GOT3 (cell line): ENCODE measurements around the gene IL5RA.

ENCODE experiments used
- DNase-seq: peaks from one replicate; lab custom pipeline; 2025; ENCODE audit warnings: mixed read lengths; lab: John Stamatoyannopoulos, UW

The IL5RA gene

GRCh38 chr3:3110299-3110630 is at the start of gene IL5RA:
IL5RA (minus strand) TSS chr3:3110374; CDS start chr3:3104984, 5,390 bp downstream.
- DNase-seq = no peak

GRCh38 chr3:3157484-3157883 is 47.3 kb upstream of the IL5RA start:
- DNase-seq = no peak

- DNase-seq = no peak
Measured at GRCh38 chr3:3154879-3155610, 44.9 kb upstream of the IL5RA start.

GRCh38 chr3:3151513-3151912 is 41.3 kb upstream of the IL5RA start:
- no peak for DNase-seq

- no peak for DNase-seq
Measured at GRCh38 chr3:3149560-3149959, 39.4 kb upstream of the IL5RA start.

DNA sequence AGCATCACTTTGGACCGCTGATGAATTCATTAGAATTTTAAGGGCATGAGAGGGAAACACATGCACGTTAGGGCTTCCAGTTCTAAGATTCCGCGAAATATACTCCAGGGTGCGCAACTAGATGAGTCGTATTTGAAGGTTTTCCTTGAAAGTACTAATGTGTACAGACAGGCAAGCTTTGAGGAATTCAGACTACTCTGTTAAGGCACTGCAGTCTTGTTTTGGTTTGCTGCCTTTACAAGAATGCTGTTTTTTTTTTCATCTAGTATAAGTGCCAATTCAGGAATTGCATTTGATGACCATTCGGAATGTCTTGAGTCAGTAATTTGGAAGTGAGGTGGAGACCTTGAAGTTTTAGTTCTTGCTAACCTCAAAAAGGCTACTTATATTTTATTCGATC is 35.7 kb upstream of the IL5RA start:
- no peak for DNase-seq

- no peak for DNase-seq
Measured at GRCh38 chr3:3141939-3142338, 31.8 kb upstream of the IL5RA start.

DNA sequence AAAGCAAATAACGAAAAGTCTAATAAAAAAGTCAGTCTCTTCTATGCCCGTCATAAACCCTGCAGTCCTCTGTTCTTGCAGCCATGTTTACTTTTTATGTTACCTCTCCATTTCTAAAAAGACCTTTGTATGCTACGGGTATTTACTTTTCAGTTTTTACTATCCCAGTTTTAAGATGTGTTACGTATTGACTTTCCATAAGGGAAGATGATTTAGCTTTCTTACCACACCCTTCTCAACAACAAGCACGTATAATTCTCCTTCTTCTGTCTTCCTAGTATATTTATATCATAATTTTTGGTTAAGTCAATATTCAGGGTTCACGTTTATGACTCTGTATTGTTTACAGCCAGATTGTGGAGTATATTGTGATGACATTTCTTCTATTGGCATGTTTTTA is 27.4 kb upstream of the IL5RA start:
- no peak for DNase-seq

DNA sequence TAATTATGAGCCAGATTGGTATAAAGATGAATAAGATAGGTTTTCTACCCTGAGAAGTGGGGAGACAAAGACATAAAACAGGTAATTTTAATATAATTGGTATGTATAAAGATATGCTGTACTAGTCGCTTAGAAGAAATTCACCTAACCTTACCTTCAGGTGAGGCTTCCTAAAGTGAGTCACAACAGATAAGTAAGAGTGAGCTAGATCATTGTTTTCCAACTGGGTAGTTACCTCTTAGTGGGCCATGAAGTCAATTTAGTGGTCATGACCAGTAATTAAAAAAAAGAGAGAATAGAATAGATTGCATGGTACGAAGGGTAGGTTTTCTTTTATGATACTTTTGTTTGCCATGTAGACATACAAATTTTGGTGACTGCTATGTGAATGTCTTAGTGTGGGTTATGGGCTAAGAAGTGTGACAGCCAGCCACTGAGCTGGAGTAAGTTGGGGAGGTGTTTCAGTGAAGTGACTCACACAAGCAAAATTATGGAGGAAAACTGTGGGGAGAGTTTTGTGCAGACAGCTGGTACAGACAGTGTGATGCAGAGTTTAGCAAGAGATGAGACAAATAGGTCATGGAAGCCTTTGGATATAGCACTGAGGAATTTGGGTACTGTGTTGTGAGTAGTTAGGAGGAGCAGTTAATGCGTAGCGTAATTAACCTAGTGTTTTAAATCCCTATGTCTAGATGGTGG is 24.7 kb upstream of the IL5RA start:
- no peak for DNase-seq

- DNase-seq = no peak
Measured at GRCh38 chr3:3133500-3133899, 23.3 kb upstream of the IL5RA start.

DNA sequence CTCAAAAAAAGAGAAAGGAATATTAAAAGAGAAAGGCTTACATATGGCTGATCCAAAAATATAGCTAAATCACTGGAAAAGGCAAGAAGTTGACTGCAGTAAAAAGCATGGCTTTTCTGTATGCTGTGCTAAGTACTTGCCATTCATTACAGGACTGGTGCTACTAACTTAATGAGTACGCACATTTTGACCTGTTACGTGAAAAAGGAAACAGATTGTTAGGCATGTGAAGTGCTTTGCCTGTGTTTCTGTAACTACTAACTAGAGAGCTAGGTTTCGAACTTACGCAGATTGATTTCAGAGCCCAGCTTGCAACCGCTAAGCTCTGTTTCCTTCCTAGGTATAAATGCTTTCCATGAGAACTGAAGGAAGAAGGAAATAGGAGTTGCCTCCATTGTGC is 19.4 kb upstream of the IL5RA start:
- DNase-seq = no peak

- no peak for DNase-seq
Measured at GRCh38 chr3:3127432-3128010, 17.3 kb upstream of the IL5RA start.

GRCh38 chr3:3126477-3127431 is 16.6 kb upstream of the IL5RA start, which contains the start of gene TRNT1:
TRNT1 (plus strand) TSS chr3:3126940; CDS start chr3:3129041, 2,101 bp downstream.
- peak; percentile 78 for DNase-seq

- DNase-seq = no peak
Measured at GRCh38 chr3:3125977-3126376, 15.8 kb upstream of the IL5RA start.

- DNase-seq = no peak
Measured at GRCh38 chr3:3119393-3119851, 9.2 kb upstream of the IL5RA start.

- no peak for DNase-seq
Measured at GRCh38 chr3:3117651-3118050, 7.5 kb upstream of the IL5RA start.

DNA sequence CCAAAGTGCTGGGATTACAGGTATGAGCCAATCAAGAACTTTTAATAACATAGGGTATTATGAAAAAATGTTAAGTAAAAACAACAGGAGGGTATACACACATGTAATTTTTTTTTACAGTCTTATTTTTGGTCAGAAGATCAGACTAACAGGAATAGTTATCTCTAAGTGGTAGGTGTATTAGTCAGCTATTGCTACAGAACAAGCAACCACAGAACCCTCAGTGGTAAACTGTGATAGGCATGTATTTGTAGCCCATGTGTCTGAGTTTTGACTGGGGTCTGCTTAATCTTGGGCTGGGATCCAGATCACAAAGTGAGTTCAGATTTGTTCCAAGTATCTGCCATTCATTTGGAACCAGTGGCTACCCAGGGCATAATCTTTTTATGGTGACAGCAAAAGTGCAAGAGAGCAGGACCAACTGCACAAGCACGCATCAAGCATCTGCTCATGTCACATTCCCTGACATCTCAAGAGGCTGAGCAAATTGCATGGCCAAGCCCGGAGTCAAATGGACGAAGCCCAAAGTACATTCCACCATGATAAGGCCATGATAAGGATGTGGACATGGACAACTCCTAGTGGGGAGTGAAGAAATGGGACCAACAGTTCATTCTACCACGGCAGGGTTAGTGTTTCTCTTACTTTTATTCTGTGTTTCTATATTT is 3.0 kb upstream of the IL5RA start:
- no peak for DNase-seq

DNA sequence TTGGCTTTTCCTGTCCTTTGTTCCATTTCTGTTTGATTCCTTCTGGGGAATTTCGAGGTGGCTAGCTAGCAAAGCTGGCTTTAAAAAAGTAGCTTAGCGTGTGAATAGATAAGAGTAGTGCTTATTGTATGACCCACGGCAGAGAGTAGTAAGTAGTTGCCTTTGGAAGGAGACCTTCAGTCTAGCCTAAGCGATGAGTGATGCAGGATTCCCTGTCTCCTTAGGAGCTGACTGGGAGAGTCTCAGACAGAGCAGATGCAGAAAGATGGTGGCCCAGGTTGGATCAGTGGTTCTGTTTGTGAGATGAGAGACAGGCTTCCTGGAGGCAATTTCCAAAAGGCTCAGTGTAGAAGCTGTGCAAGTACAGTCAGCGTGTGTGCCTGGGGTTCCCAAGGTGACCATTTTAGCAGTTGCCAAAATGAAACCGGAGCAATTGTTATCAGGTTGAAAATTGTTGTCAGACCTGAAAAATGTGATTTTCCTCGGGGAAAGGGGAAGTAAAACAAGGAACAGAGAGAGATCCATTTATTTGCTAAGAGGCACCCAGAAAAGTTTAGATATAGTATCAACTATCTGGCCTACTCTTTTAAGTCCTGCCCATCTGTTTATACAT is 681 bp upstream of the IL5RA start:
- no peak for DNase-seq

DNA sequence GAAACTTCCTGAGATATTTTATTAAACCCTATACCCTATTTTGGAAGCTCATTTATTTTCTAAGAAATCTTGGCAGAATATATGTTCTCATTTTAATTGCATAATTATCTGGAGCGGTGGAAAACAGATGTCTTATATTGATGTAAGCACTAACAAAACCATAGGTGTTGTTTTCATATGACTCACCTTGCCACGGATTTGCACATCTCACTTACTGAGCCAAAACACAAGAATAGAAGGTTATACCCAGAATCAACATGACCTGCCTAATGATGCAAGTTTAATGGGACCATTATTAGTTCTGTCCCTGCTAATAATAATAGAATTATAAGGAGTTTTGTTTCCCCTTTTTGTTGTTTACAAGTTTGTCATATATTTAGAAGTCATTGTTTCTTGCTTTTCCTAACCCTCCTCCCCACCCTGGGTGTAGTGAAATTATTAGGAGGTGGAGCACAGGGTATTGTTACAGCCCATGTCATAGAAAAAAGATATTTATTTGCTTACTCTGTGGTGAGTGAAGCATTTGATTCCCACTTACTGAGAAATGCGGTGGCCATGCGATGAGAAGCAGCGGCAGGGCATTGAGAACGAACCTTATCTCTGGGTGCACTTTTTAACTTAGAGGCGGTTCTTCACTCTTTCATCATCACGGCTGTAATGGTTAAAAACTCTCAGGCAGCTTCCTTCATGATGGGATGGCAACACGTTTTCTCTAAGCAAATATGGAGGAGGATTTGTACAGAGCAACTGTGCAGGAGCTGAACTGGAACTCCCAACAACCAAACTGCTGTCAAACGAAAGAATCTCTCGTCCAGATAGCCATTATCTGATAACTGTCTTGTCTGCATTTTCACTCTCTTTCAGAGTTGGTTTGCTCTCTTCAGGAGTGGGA is 521 bp downstream of the IL5RA start:
- no peak for DNase-seq

DNA sequence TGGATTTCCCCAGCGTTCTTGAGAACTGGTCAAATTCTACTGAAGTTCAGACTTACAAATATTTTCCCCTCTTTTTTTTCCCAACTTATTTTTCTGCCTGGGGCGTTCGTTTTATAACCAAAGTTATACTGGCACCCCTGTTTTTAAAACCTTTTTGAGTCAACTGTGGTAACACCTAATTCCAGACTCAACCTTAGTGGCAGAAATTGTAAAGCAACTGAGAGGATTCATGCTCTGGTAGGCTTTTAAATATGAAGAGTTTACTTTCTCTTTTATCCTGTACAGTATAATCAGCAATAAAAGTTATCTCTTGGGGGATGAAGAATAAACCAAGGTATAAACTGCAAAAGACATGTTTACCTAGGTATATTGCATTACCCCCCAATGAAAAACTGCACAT is 2.3 kb downstream of the IL5RA start:
- DNase-seq = no peak
